ENCODE results near the gene FZD2. TPM values are rescaled to one million over a fixed set of nuclear protein-coding genes. Genes with fewer than 3 reads are reported as not detected.

FZD2 gene
- total RNA-seq, 1 donor from 2014 or later: 56.6 TPM

DNA sequence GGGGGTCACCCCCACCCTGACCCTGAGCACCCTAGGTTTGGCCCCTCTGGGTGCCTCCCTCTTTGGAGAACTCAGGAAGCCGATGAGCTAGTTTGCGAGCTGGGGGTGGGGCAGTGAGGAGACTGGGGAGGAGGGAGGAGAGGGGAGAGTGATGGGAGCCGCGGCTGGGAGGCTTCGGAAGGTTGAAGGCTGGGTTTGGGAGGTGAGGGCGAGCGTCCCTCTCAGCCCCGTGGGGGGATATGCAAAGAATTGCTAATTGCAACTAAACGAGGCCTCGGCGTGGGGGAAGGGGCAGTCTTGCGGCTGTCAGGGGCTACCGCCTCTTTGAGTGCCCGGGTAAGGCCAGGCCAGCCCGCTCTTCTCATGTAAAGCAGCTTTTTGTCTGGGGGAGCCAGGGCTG is 17.6 kb upstream of the FZD2 start:
- peak overlapping the region; percentile 80 for H3K4me2 ChIP-seq
- peaks cover 78% of the 10 kb centered on the region for H3K4me1 Mint-ChIP-seq
- peak overlapping the region; percentile 12 for H2AFZ ChIP-seq (replicated peaks)
- peak overlapping the region; percentile 27 for H3K4me3 ChIP-seq
- no peaks in the 10 kb centered on the region for H3K79me2 ChIP-seq (ENCODE audit: low read depth)
- peak overlapping the region; percentile 37 for H3K27ac Mint-ChIP-seq
- no peaks in the 10 kb centered on the region for H4K20me1 ChIP-seq (ENCODE audit: low read depth)
- no peaks in the 10 kb centered on the region for H3K36me3 ChIP-seq
- H3K27me3 Mint-ChIP-seq (ENCODE audit: insufficient read depth, low read depth): peaks cover 19% of the 10 kb centered on the region
- no peak overlapping the region for H3K9ac ChIP-seq
- H3K27me3 ChIP-seq: no peaks in the 10 kb centered on the region
- peak overlapping the region; percentile 87 for H3K27ac ChIP-seq
- peaks cover 2% of the 10 kb centered on the region for H3K9me3 Mint-ChIP-seq
- H3K9me3 ChIP-seq (ENCODE audit: low read depth): no peaks in the 10 kb centered on the region
- H3K4me3 Mint-ChIP-seq: peak overlapping the region; percentile 13
- TF ChIP-seq EZH2phosphoT487 (IDR thresholded peaks at IDR 0.05) (no peak), EZH2 (IDR thresholded peaks at IDR 0.05) (no peak), CTCF (IDR thresholded peaks at IDR 0.05) (no peak)
- H3K4me1 ChIP-seq: peaks cover 73% of the 10 kb centered on the region
- H3K36me3 Mint-ChIP-seq: no peaks in the 10 kb centered on the region
- peak; percentile 93 for DNase-seq (ENCODE audit: low spot score)
- peaks cover 76% of the 10 kb centered on the region for H3F3A ChIP-seq (ENCODE audit: low read depth)

- Histone ChIP-seq H3K79me2 (ENCODE audit: low read depth) (no peaks in the 10 kb centered on the region), H3F3A (ENCODE audit: low read depth) (peaks cover 78% of the 10 kb centered on the region), H2AFZ (replicated peaks) (no peak overlapping the region), H4K20me1 (ENCODE audit: low read depth) (no peaks in the 10 kb centered on the region), H3K4me2 (peak overlapping the region; percentile 82), H3K9me3 (ENCODE audit: low read depth) (no peaks in the 10 kb centered on the region), H3K4me3 (peak overlapping the region; percentile 27), H3K27me3 (no peaks in the 10 kb centered on the region), H3K9ac (no peak overlapping the region), H3K27ac (peak overlapping the region; percentile 87), H3K4me1 (peaks cover 81% of the 10 kb centered on the region), H3K36me3 (no peaks in the 10 kb centered on the region)
- H3K4me3 Mint-ChIP-seq: peak overlapping the region; percentile 64
- TF ChIP-seq EZH2phosphoT487 (IDR thresholded peaks at IDR 0.05) (no peak), CTCF (IDR thresholded peaks at IDR 0.05) (no peak), EZH2 (IDR thresholded peaks at IDR 0.05) (no peak)
- DNase-seq (ENCODE audit: low spot score): no peak
- peaks cover 2% of the 10 kb centered on the region for H3K9me3 Mint-ChIP-seq
- no peaks in the 10 kb centered on the region for H3K36me3 Mint-ChIP-seq
- peaks cover 19% of the 10 kb centered on the region for H3K27me3 Mint-ChIP-seq (ENCODE audit: insufficient read depth, low read depth)
- peak overlapping the region; percentile 72 for H3K27ac Mint-ChIP-seq
- peaks cover 83% of the 10 kb centered on the region for H3K4me1 Mint-ChIP-seq
These were observed 16.8 kb upstream of the FZD2 start for GRCh38 chr17:44540246-44541084.

GRCh38 chr17:44541884-44542581 is 15.3 kb upstream of the FZD2 start:
- H3K9me3 ChIP-seq (ENCODE audit: low read depth): no peaks in the 10 kb centered on the region
- H3K27me3 ChIP-seq: no peaks in the 10 kb centered on the region
- peaks cover 81% of the 10 kb centered on the region for H3K4me1 Mint-ChIP-seq
- peaks cover 79% of the 10 kb centered on the region for H3F3A ChIP-seq (ENCODE audit: low read depth)
- H3K79me2 ChIP-seq (ENCODE audit: low read depth): no peaks in the 10 kb centered on the region
- no peaks in the 10 kb centered on the region for H4K20me1 ChIP-seq (ENCODE audit: low read depth)
- no peak overlapping the region for H2AFZ ChIP-seq (replicated peaks)
- peak overlapping the region; percentile 82 for H3K4me2 ChIP-seq
- peaks cover 78% of the 10 kb centered on the region for H3K4me1 ChIP-seq
- peak overlapping the region; percentile 89 for H3K27ac Mint-ChIP-seq
- TF ChIP-seq EZH2phosphoT487 (IDR thresholded peaks at IDR 0.05): peak; percentile 68
- TF ChIP-seq CTCF (IDR thresholded peaks at IDR 0.05): no peak
- peak overlapping the region; percentile 80 for H3K27ac ChIP-seq
- no peak overlapping the region for H3K9ac ChIP-seq
- H3K4me3 Mint-ChIP-seq: peak overlapping the region; percentile 70
- H3K4me3 ChIP-seq: peak overlapping the region; percentile 26
- H3K36me3 ChIP-seq: no peaks in the 10 kb centered on the region
- peaks cover 2% of the 10 kb centered on the region for H3K9me3 Mint-ChIP-seq
- peaks cover 23% of the 10 kb centered on the region for H3K27me3 Mint-ChIP-seq (ENCODE audit: insufficient read depth, low read depth)
- no peaks in the 10 kb centered on the region for H3K36me3 Mint-ChIP-seq
- peak; percentile 89 for DNase-seq (ENCODE audit: low spot score)
